ENCODE data around the gene RIC1.

The RIC1 gene

GRCh38 chr9:5611321-5612184 lies 17.4 kb upstream of the RIC1 start:
- Histone ChIP-seq H3K27me3 (ENCODE audit: insufficient read depth, low read length) (no peaks in the 10 kb centered on the region), H3K79me2 (ENCODE audit: insufficient read depth, low read length) (0 out of 2 replicates have a peak, but pooled peaks cover 4% of the 10 kb centered on the region), H3F3A (ENCODE audit: insufficient read depth, low read length) (no peaks in the 10 kb centered on the region), H4K20me1 (ENCODE audit: insufficient read depth, low read length) (no peaks in the 10 kb centered on the region), H3K4me1 (ENCODE audit: insufficient read depth, low read length, severe bottlenecking) (peaks cover 24% of the 10 kb centered on the region), H3K4me3 (ENCODE audit: low read depth, low read length, poor library complexity, severe bottlenecking) (no peak overlapping the region), H3K36me3 (ENCODE audit: insufficient read depth, low read length) (no peaks in the 10 kb centered on the region; the same call in 1 of the 2 replicates), H3K27ac (ENCODE audit: low read depth, low read length, poor library complexity, severe bottlenecking) (no peak overlapping the region), H3K9ac (ENCODE audit: low read length) (no peak overlapping the region), H3K9me2 (ENCODE audit: low read depth, low read length) (no peaks in the 10 kb centered on the region), H2AFZ (ENCODE audit: low read length) (no peak overlapping the region), H3K9me3 (ENCODE audit: low read length) (peaks cover 5% of the 10 kb centered on the region), H3K4me2 (ENCODE audit: low read length) (no peak overlapping the region)
- no peak for TF ChIP-seq CTCF (IDR thresholded peaks at IDR 0.05; ENCODE audit: low read length)
- TF ChIP-seq EZH2 (IDR thresholded peaks at IDR 0.05; ENCODE audit: borderline replicate concordance, low read length): no peak

- Histone ChIP-seq H2AFZ (ENCODE audit: low read length) (no peak overlapping the region), H3K27me3 (ENCODE audit: insufficient read depth, low read length) (no peaks in the 10 kb centered on the region), H3K4me1 (ENCODE audit: insufficient read depth, low read length, severe bottlenecking) (peaks cover 24% of the 10 kb centered on the region), H3K9me3 (ENCODE audit: low read length) (peaks cover 2% of the 10 kb centered on the region; the same call in 1 of the 2 replicates), H3F3A (ENCODE audit: insufficient read depth, low read length) (no peaks in the 10 kb centered on the region), H3K27ac (ENCODE audit: low read depth, low read length, poor library complexity, severe bottlenecking) (no peak overlapping the region), H3K36me3 (ENCODE audit: insufficient read depth, low read length) (no peaks in the 10 kb centered on the region), H3K4me2 (ENCODE audit: low read length) (no peak overlapping the region), H3K9ac (ENCODE audit: low read length) (no peak overlapping the region), H4K20me1 (ENCODE audit: insufficient read depth, low read length) (no peaks in the 10 kb centered on the region), H3K9me2 (ENCODE audit: low read depth, low read length) (no peaks in the 10 kb centered on the region), H3K79me2 (ENCODE audit: insufficient read depth, low read length) (0 out of 2 replicates have a peak, but pooled peaks cover 4% of the 10 kb centered on the region), H3K4me3 (ENCODE audit: low read depth, low read length, poor library complexity, severe bottlenecking) (no peak overlapping the region)
- TF ChIP-seq CTCF (IDR thresholded peaks at IDR 0.05; ENCODE audit: low read length): no peak
- no peak for TF ChIP-seq EZH2 (IDR thresholded peaks at IDR 0.05; ENCODE audit: borderline replicate concordance, low read length)
Measured at GRCh38 chr9:5612185-5612530, 16.7 kb upstream of the RIC1 start.

GRCh38 chr9:5614192-5614591 lies 14.7 kb upstream of the RIC1 start:
- Histone ChIP-seq H3K27ac (ENCODE audit: low read depth, low read length, poor library complexity, severe bottlenecking) (no peak overlapping the region), H3K36me3 (ENCODE audit: insufficient read depth, low read length) (no peaks in the 10 kb centered on the region), H4K20me1 (ENCODE audit: insufficient read depth, low read length) (no peaks in the 10 kb centered on the region), H3K9me2 (ENCODE audit: low read depth, low read length) (no peaks in the 10 kb centered on the region), H3F3A (ENCODE audit: insufficient read depth, low read length) (no peaks in the 10 kb centered on the region), H2AFZ (ENCODE audit: low read length) (no peak overlapping the region), H3K27me3 (ENCODE audit: insufficient read depth, low read length) (no peaks in the 10 kb centered on the region), H3K9me3 (ENCODE audit: low read length) (no peaks in the 10 kb centered on the region), H3K9ac (ENCODE audit: low read length) (no peak overlapping the region), H3K79me2 (ENCODE audit: insufficient read depth, low read length) (peaks cover 4% of the 10 kb centered on the region; the same call in 1 of the 2 replicates), H3K4me1 (ENCODE audit: insufficient read depth, low read length, severe bottlenecking) (peaks cover 33% of the 10 kb centered on the region), H3K4me2 (ENCODE audit: low read length) (no peak overlapping the region), H3K4me3 (ENCODE audit: low read depth, low read length, poor library complexity, severe bottlenecking) (no peak overlapping the region)
- no peak for TF ChIP-seq CTCF (IDR thresholded peaks at IDR 0.05; ENCODE audit: low read length)
- no peak for TF ChIP-seq EZH2 (IDR thresholded peaks at IDR 0.05; ENCODE audit: borderline replicate concordance, low read length)
